ENCODE results near the gene CHRNA1.
A peak's percentile ranks its signal among the peaks of the same experiment; 100 is the strongest.

The CHRNA1 gene

GRCh38 chr2:174759381-174760065, 4.7 kb downstream of the CHRNA1 start:
- DNase-seq = no peak

- no peak for DNase-seq
Measured at GRCh38 chr2:174756743-174757142, 7.5 kb downstream of the CHRNA1 start.

- DNase-seq = no peak
Measured at GRCh38 chr2:174753038-174753633, 11.1 kb downstream of the CHRNA1 start.

GRCh38 chr2:174752403-174753037, 11.8 kb downstream of the CHRNA1 start:
- DNase-seq = no peak

- no peak for DNase-seq
Measured at GRCh38 chr2:174750923-174751441, 13.3 kb downstream of the CHRNA1 start.

GRCh38 chr2:174749793-174750192, 14.5 kb downstream of the CHRNA1 start:
- DNase-seq = no peak

GRCh38 chr2:174748948-174749347, 15.3 kb downstream of the CHRNA1 start:
- peak; percentile 54 for DNase-seq

GRCh38 chr2:174745142-174745541, 19.1 kb downstream of the CHRNA1 start:
- DNase-seq = no peak

GRCh38 chr2:174744111-174744510, 20.2 kb downstream of the CHRNA1 start:
- no peak for DNase-seq

- DNase-seq = no peak
Measured at GRCh38 chr2:174740721-174741120, 23.6 kb downstream of the CHRNA1 start.

- DNase-seq = no peak
Measured at GRCh38 chr2:174738841-174739240, 25.4 kb downstream of the CHRNA1 start.

GRCh38 chr2:174731546-174731945, 32.7 kb downstream of the CHRNA1 start:
- DNase-seq = no peak

GRCh38 chr2:174730698-174731018, 33.6 kb downstream of the CHRNA1 start:
- DNase-seq = no peak

GRCh38 chr2:174729797-174730697, 34.2 kb downstream of the CHRNA1 start:
- no peak for DNase-seq

- no peak for DNase-seq
Measured at GRCh38 chr2:174728096-174728495, 36.2 kb downstream of the CHRNA1 start.

- DNase-seq = no peak
Measured at GRCh38 chr2:174726212-174726611, 38.1 kb downstream of the CHRNA1 start.

- no peak for DNase-seq
Measured at GRCh38 chr2:174722942-174723592, 41.2 kb downstream of the CHRNA1 start.

GRCh38 chr2:174719016-174719415, 45.3 kb downstream of the CHRNA1 start:
- DNase-seq = no peak

- no peak for DNase-seq
Measured at GRCh38 chr2:174718591-174718990, 45.7 kb downstream of the CHRNA1 start.

GRCh38 chr2:174717916-174718315, 46.4 kb downstream of the CHRNA1 start:
- no peak for DNase-seq

GRCh38 chr2:174717273-174717672, 47.0 kb downstream of the CHRNA1 start:
- DNase-seq = peak; percentile 75

- DNase-seq = no peak
Measured at GRCh38 chr2:174716785-174717184, 47.5 kb downstream of the CHRNA1 start.

- no peak for DNase-seq
Measured at GRCh38 chr2:174713686-174714085, 50.6 kb downstream of the CHRNA1 start.

All from fibroblast of upper back skin (primary cell).